ENCODE measurements around the gene PTCD3. TPM values are rescaled to one million over a fixed set of nuclear protein-coding genes. Genes with fewer than 3 reads are reported as not detected.
A peak's percentile ranks its signal among the peaks of the same experiment; 100 is the strongest.

PTCD3 gene
- total and polyA plus RNA-seq, 2 of the 4 experiments (the other 2 are of a cell fraction), result 44.0 to 48.9 TPM

DNA sequence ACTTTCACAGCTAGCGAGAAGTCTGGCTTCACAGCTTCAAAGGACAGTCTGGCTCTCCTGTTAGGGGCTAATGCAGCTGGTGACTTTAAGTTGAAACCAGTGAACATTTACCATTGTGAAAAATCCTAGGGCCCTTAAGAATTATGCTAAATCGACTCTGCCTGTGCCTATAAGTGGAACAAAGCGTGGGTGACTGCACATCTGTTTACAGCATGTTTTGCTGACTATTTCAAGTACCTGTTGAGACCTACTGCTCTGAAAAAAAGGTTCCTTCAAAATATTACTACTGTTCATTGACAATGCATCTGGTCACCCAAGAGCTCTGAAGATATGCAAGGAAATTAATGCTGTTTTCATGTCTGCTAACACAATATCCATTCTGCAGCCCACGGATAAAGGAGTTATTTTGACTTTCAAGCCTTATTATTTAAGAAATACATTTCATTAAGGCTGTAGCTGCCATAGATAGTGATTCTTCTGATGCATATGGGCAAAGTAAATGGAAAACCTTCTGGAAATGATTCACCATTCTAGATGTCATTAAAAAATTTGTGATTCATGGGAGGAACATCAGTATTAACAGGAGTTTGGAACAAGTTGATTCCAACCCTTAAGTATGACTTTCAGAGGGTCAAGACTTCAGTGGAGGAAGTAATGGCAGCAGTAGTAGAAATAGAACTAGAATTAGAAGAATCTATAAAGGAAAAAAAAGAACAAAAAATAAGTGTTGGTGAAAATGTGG is 49.3 kb upstream of the PTCD3 start:
- in situ Hi-C loops (cut with MboI; ENCODE audit: low sequenced_read_pairs) (no loop called here), dilution Hi-C loops (cut with HindIII; ENCODE audit: low sequenced_read_pairs, unreplicated experiment) (no loop called here), intact Hi-C loops (cut with micrococcal nuclease) (no loop called here)
- CTCF ChIA-PET, result no interaction called here
- no peak overlapping the region for H3K56ac ChIP-seq (ENCODE audit: extremely low read depth, insufficient read depth, low read length)
- ATAC-seq (ENCODE audit: low read depth) (no peak), DNase-seq (peak; percentile 20)
- H3K79me1 ChIP-seq (ENCODE audit: low read depth in 1 of 2, low read length in 2 of 2), result peaks cover 8 to 15% of the 10 kb centered on the region in 2 experiments
- no peak overlapping the region for H3K14ac ChIP-seq (replicated peaks; ENCODE audit: low read depth, low read length)
- no peaks in the 10 kb centered on the region; the same call in 1 of the 2 replicates for H4K20me1 ChIP-seq (ENCODE audit: insufficient read depth, low read length)
- H3K27ac ChIP-seq (ENCODE audit: insufficient read depth, low read length), result no peak overlapping the region
- no peak for TF ChIP-seq POLR2A (IDR thresholded peaks at IDR 0.05; ENCODE audit: low read depth, low read length)
- TF ChIP-seq NFE2L2 (IDR thresholded peaks at IDR 0.05; ENCODE audit: low read depth, low read length), result no peak
- TF ChIP-seq RFX5 (IDR thresholded peaks at IDR 0.05; ENCODE audit: low read depth, low read length), result no peak
- TF ChIP-seq FOS (IDR thresholded peaks at IDR 0.05; ENCODE audit: low read depth, low read length), result no peak
- no peak for TF ChIP-seq CHD1 (IDR thresholded peaks at IDR 0.05; ENCODE audit: low read depth, low read length)
- TF ChIP-seq SMC3 (IDR thresholded peaks at IDR 0.05; ENCODE audit: low read depth, low read length), result no peak
- TF ChIP-seq RAD21 (IDR thresholded peaks at IDR 0.05; ENCODE audit: low read length), result no peak
- TF ChIP-seq ELK1 (IDR thresholded peaks at IDR 0.05; ENCODE audit: borderline replicate concordance, low read depth, low read length), result no peak
- TF ChIP-seq USF2 (IDR thresholded peaks at IDR 0.05; ENCODE audit: low read depth, low read length), result no peak
- TF ChIP-seq, protein P1, sequence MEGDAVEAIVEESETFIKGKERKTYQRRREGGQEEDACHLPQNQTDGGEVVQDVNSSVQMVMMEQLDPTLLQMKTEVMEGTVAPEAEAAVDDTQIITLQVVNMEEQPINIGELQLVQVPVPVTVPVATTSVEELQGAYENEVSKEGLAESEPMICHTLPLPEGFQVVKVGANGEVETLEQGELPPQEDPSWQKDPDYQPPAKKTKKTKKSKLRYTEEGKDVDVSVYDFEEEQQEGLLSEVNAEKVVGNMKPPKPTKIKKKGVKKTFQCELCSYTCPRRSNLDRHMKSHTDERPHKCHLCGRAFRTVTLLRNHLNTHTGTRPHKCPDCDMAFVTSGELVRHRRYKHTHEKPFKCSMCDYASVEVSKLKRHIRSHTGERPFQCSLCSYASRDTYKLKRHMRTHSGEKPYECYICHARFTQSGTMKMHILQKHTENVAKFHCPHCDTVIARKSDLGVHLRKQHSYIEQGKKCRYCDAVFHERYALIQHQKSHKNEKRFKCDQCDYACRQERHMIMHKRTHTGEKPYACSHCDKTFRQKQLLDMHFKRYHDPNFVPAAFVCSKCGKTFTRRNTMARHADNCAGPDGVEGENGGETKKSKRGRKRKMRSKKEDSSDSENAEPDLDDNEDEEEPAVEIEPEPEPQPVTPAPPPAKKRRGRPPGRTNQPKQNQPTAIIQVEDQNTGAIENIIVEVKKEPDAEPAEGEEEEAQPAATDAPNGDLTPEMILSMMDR (conservative IDR thresholded peaks at IDR 0.05; ENCODE audit: low read depth, low read length), result no peak
- no peak for TF ChIP-seq MAFK (IDR thresholded peaks at IDR 0.05; ENCODE audit: low read depth, low read length)
- no peak overlapping the region for H2AK5ac ChIP-seq (ENCODE audit: low read depth, low read length)
- H3K27me3 ChIP-seq (ENCODE audit: control insufficient read depth, insufficient read depth, low read length), result no peaks in the 10 kb centered on the region
- no peak overlapping the region for H3K4ac ChIP-seq (ENCODE audit: low read depth, low read length)
- H4K5ac ChIP-seq (ENCODE audit: low read depth, low read length), result no peak overlapping the region
- H2BK5ac ChIP-seq (ENCODE audit: low read depth, low read length, poor library complexity, severe bottlenecking), result no peak overlapping the region
- H4K91ac ChIP-seq (ENCODE audit: insufficient read depth, low read depth, low read length), result no peak overlapping the region
- no peak overlapping the region for H2BK20ac ChIP-seq (ENCODE audit: low read depth, low read length)
- BruUV-seq (replicated peaks), result no TSS peak
- no peaks in the 10 kb centered on the region for H3K9me3 ChIP-seq (ENCODE audit: control insufficient read depth, insufficient read depth, low read length)
- no peak overlapping the region for H3K4me2 ChIP-seq (ENCODE audit: low read depth, low read length)
- no peak overlapping the region for H3K9ac ChIP-seq (ENCODE audit: low read depth, low read length)
- no peak overlapping the region for H2BK15ac ChIP-seq (ENCODE audit: low read depth, low read length)
- H3K18ac ChIP-seq (ENCODE audit: low read depth, low read length), result no peak overlapping the region
- H4K8ac ChIP-seq (ENCODE audit: low read depth in 2 of 2, low read length in 2 of 2), result no peak overlapping the region
- no peak overlapping the region for H3K4me3 ChIP-seq (ENCODE audit: insufficient read depth, low read depth, low read length)
- H2AK9ac ChIP-seq (replicated peaks; ENCODE audit: low read depth, low read length, poor library complexity), result no peak overlapping the region
- WGBS, 2 experiments (ENCODE audit: extremely low coverage in 2 of 2, insufficient read length in 1 of 2), result 100% methylated on average over 2 of the region's 4 CpGs; no CpG with 5 or more reads in 1 of the 2 experiments
- POLR2A ChIA-PET (ENCODE audit: unreplicated experiment), result no interaction called here
- H3K23ac ChIP-seq (ENCODE audit: low read depth, low read length), result no peak overlapping the region
- no peak overlapping the region for H2AFZ ChIP-seq (replicated peaks; ENCODE audit: low read length, poor library complexity)
- H3K4me1 ChIP-seq (ENCODE audit: control insufficient read depth, insufficient read depth, low read length), result peaks cover 10% of the 10 kb centered on the region
- H3K36me3 ChIP-seq (ENCODE audit: control insufficient read depth, insufficient read depth, low read length), result peaks cover 18% of the 10 kb centered on the region
- no peak overlapping the region for H2BK120ac ChIP-seq (ENCODE audit: low read depth, low read length)
- H3K9me1 ChIP-seq (ENCODE audit: insufficient read depth, low read length), result peaks cover 9% of the 10 kb centered on the region
